Activated naive CD4-positive, alpha-beta T cell treated with anti-CD3 and anti-CD28 coated beads, Interleukin-2, amount 50 U/mL, for 72 hours (primary cell): Measurements from ENCODE around the gene ZDHHC24. TPM values are rescaled to one million over a fixed set of nuclear protein-coding genes. Genes with fewer than 3 reads are reported as not detected.
A peak's percentile ranks its signal among the peaks of the same experiment; 100 is the strongest.

Experiments
- ATAC-seq, 2 donors: fragments of 150-1000 bp; cut with Tn5 transposase; 2 replicates each; pipeline ENCODE4 v1.10.0; 2021; ENCODE audit warnings: mild to moderate bottlenecking in 2 of 2, moderate library complexity in 2 of 2
- DNase-seq, 2 donors: peaks; one replicate each; pipeline ENCODE4 v3.0.0; 2021 to 2022; ENCODE audit warnings: low spot score in 2 of 2
- H3K27ac Mint-ChIP-seq, 2 donors: one replicate each; pipeline ENCODE4 v1.8.0; 2022; ENCODE audit warnings: mild to moderate bottlenecking in 2 of 2, mixed read lengths in 2 of 2
- H3K36me3 Mint-ChIP-seq, 2 donors: one replicate each; pipeline ENCODE4 v1.8.0; 2022; ENCODE audit warnings: mixed read lengths in 2 of 2
- H3K9me3 Mint-ChIP-seq, 2 donors: one replicate each; pipeline ENCODE4 v1.8.0; 2022; ENCODE audit warnings: mixed read lengths in 2 of 2
- total RNA-seq, 2 donors: library from RNA; stranded (reverse); gene quantifications; one replicate each; pipeline ENCODE4 v1.2.3, GENCODE V29; 2022

Gene ZDHHC24
- total RNA-seq, 2 donors from 2014 or later: 14.0 to 15.4 TPM

GRCh38 chr11:66475349-66476172 lies 70.3 kb downstream of the ZDHHC24 start:
- H3K9me3 Mint-ChIP-seq: no peaks in the 10 kb centered on the region
- DNase-seq (no peak), ATAC-seq (no peak)
- no peak overlapping the region for H3K27ac Mint-ChIP-seq
- peaks cover 0 to 4% of the 10 kb centered on the region in 2 donors for H3K36me3 Mint-ChIP-seq

- H3K27ac Mint-ChIP-seq: peak overlapping the region in 1 of 2 donors; percentile 79
- ATAC-seq: no peak
These were observed 72.0 kb downstream of the ZDHHC24 start for GRCh38 chr11:66473608-66474515.

GRCh38 chr11:66473167-66473566 lies 72.7 kb downstream of the ZDHHC24 start:
- ATAC-seq: no peak

More at GRCh38 chr11:66473608-66474515, 72.0 kb downstream of the ZDHHC24 start:
- Mint-ChIP-seq H3K36me3 (no peaks in the 10 kb centered on the region), H3K9me3 (no peaks in the 10 kb centered on the region)
- no peak for DNase-seq

GRCh38 chr11:66472054-66472453 lies 73.8 kb downstream of the ZDHHC24 start:
- no peaks in the 10 kb centered on the region for H3K36me3 Mint-ChIP-seq
- no peak for ATAC-seq
- no peak for DNase-seq
- no peak overlapping the region for H3K27ac Mint-ChIP-seq
- no peaks in the 10 kb centered on the region for H3K9me3 Mint-ChIP-seq

More at GRCh38 chr11:66473167-66473566, 72.7 kb downstream of the ZDHHC24 start:
- DNase-seq: no peak
- H3K9me3 Mint-ChIP-seq: no peaks in the 10 kb centered on the region
- H3K27ac Mint-ChIP-seq: no peak overlapping the region
- H3K36me3 Mint-ChIP-seq: no peaks in the 10 kb centered on the region

GRCh38 chr11:66471142-66471541 lies 74.7 kb downstream of the ZDHHC24 start:
- Mint-ChIP-seq H3K9me3 (no peaks in the 10 kb centered on the region), H3K27ac (no peak overlapping the region), H3K36me3 (no peaks in the 10 kb centered on the region)
- no peak for DNase-seq
- no peak for ATAC-seq

Other genes with a start within 250 kb of the ZDHHC24 start
- gene CD248, start 229.0 kb downstream of the ZDHHC24 start, total RNA-seq: under 1 TPM; 0.31 to 0.36 TPM
- 1 to 10 TPM; 2.6 to 4.9 TPM for gene RIN1, start 209.6 kb downstream of the ZDHHC24 start, total RNA-seq
- gene BRMS1, start 200.9 kb downstream of the ZDHHC24 start, total RNA-seq: 10 to 100 TPM; 32.1 to 33.5 TPM
- gene B4GAT1, start 198.4 kb downstream of the ZDHHC24 start, total RNA-seq: 1 to 10 TPM; 6.5 to 8.9 TPM
- 10 to 100 TPM in 1 of 2 donors, 1 to 10 TPM in 1; 6.1 to 10.5 TPM for gene SLC29A2, start 174.3 kb downstream of the ZDHHC24 start, total RNA-seq
- under 1 TPM; 0.09 to 0.47 TPM for gene NPAS4, start 125.0 kb downstream of the ZDHHC24 start, total RNA-seq
- gene MRPL11, start 107.2 kb downstream of the ZDHHC24 start, total RNA-seq: 100 to 1,000 TPM in 1 of 2 donors, 10 to 100 TPM in 1; 81.9 to 131 TPM
- gene PELI3, start 79.1 kb downstream of the ZDHHC24 start, total RNA-seq: 1 to 10 TPM; 4.2 to 8.5 TPM
- gene DPP3, start 65.6 kb downstream of the ZDHHC24 start, total RNA-seq: 10 to 100 TPM; 60.4 to 96.4 TPM
- gene BBS1, start 35.4 kb downstream of the ZDHHC24 start, total RNA-seq: 10 to 100 TPM in 1 of 2 donors, 1 to 10 TPM in 1; 9.1 to 17.5 TPM
- under 1 TPM; 0.31 to 0.57 TPM for gene ACTN3, start 855 bp upstream of the ZDHHC24 start, total RNA-seq
- gene CTSF, start 22.6 kb upstream of the ZDHHC24 start, total RNA-seq: 10 to 100 TPM in 1 of 2 donors, 1 to 10 TPM in 1; 2.5 to 10.6 TPM
- under 1 TPM; 0.19 to 0.50 TPM for gene CCDC87, start 47.0 kb upstream of the ZDHHC24 start, total RNA-seq
- gene CCS, start 47.1 kb upstream of the ZDHHC24 start, total RNA-seq: 10 to 100 TPM; 23.2 to 33.0 TPM
- gene RBM14, start 70.6 kb upstream of the ZDHHC24 start, total RNA-seq: 100 to 1,000 TPM; 147 to 182 TPM
- gene RBM4, start 92.7 kb upstream of the ZDHHC24 start, total RNA-seq: 100 to 1,000 TPM in 1 of 2 donors, 10 to 100 TPM in 1; 87.0 to 132 TPM
- 10 to 100 TPM; 15.2 to 19.8 TPM for gene RBM4B, start 131.8 kb upstream of the ZDHHC24 start, total RNA-seq
- gene SPTBN2, start 183.2 kb upstream of the ZDHHC24 start, total RNA-seq: 1 to 10 TPM; 1.4 to 1.8 TPM